Fibroblast of gingiva (primary cell): ENCODE measurements around the gene KLHL13.
A peak's percentile ranks its signal among the peaks of the same experiment; 100 is the strongest.
"Not testable (repeated sequence)": the region's sequence is repeated elsewhere in the genome, so short reads cannot be mapped to it uniquely, and the experiment has no call there.

ENCODE experiments used
- DNase-seq: peaks from one replicate; pipeline ENCODE4 v3.0.0-alpha.2; 2011; ENCODE audit warnings: low read depth

The KLHL13 gene

GRCh38 chrX:118116713-118117550, at the start of gene KLHL13:
Gene KLHL13 (minus strand): TSS chrX:118116810. CDS start chrX:118028473, 88,337 bp downstream.
- DNase-seq, result peak; percentile 48

DNA sequence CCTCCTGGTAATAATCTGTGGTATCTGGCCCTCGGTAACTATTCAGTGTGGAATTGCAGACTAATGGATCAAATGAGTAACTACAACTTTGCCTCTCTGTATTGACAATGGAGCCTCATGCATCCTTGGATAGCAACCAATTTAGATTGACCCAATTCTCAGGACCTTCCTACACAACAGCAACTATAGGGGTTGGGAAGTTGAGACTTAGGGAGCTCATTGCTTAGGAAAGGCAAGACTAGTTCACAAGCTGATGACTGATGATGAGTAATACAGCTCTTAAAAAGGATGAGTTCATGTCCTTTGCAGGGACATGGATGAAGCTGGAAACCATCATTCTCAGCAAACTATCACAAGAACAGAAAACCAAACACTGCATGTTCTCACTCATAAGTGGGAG, 47.5 kb upstream of the KLHL13 start:
- DNase-seq, result peak; percentile 4

DNA sequence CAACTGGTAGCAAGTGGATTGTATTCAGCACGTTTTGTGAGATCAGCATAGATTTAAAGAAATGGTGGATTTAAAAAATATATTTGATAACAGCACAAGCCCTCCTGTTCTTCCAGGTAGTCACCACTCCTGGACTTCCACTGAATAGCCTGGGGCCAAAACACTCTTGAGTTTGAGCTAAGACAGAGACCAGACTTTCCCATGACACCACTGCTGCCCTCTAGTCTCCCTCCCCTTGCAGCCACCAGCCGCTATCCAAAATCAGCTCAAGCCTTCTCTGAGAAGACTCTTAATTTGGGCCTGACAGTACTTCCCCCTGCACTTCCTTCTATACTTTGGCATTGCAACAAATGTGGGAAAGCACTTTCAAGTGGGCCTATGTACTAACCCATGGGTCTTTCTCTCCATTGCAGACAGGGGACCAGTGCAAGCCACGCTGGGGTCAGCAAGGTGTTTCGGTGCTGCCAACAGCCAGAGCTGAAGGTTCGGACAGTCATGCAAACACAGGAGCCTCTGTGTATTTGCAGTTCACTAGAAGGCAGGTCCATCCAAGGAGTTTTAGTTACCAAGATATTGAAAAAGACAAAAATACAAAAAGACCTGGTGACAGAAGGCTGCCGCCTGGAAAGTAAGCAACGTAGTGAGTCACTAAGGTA, 40.5 kb upstream of the KLHL13 start:
- no peak for DNase-seq

- DNase-seq, result no peak
These were observed 39.8 kb upstream of the KLHL13 start for GRCh38 chrX:118156254-118156952.

- DNase-seq, result no peak
These were observed 36.7 kb upstream of the KLHL13 start for GRCh38 chrX:118153270-118153669.

GRCh38 chrX:118152721-118153120, 36.1 kb upstream of the KLHL13 start:
- DNase-seq, result no peak

GRCh38 chrX:118148737-118149136, 32.1 kb upstream of the KLHL13 start:
- no peak for DNase-seq

DNA sequence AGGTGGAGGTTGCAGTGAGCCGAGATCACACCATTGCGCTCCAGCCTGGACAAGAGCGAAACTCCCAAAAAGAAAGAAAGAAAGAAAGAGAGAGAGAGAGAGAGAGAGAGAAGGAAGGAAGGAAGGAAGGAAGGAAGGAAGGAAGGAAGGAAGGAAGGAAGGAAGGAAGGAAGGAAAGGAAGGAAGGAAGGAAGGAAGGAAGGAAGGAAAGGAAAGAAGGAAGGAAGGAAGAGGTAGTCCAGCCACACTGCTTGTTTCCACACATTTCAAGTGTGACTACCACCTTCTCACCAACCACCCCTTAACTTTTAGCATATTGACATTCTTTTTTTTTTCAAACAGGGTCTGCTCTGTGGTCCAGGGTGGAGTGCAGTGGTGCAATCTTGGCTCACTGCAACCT, 31.2 kb upstream of the KLHL13 start:
- DNase-seq, result not testable (repeated sequence)

DNA sequence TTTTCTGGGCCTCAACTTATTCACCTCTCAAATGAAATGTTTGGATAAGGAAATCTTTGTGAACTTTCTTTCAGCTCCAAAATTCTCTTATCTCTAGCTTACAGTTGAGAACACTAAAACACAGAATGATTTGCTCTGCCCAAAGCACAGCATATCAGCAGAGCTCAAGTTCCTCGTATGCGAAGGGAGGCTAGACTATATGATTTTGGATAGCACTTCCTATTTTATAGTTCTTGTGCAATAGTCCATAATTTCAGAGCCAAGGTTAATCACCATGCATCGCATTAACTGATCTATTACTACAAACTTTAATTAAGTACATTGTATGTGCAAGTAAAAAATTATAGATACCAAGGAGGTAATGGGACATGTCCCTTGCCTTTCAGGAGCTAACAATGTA, 27.0 kb upstream of the KLHL13 start:
- no peak for DNase-seq

DNA sequence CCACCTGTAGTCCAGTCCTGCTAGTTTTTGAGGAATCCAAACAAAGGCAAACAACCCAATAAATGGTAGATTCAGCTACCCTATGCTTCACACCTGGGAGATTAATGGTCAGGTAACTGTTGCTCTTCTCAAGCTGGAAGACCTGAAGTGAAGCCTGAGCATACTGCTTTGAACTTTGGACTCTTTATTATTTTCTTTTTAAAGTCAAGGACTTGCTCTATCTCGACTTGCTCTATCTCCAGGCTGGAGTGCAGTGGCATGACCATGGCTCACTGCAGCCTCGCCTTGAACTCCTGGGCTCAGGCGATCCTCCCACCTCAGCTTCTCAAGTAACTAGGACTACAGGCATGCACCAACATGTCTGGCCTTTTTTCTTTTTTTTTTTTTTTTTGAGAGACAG, 14.7 kb upstream of the KLHL13 start:
- DNase-seq, result no peak

DNA sequence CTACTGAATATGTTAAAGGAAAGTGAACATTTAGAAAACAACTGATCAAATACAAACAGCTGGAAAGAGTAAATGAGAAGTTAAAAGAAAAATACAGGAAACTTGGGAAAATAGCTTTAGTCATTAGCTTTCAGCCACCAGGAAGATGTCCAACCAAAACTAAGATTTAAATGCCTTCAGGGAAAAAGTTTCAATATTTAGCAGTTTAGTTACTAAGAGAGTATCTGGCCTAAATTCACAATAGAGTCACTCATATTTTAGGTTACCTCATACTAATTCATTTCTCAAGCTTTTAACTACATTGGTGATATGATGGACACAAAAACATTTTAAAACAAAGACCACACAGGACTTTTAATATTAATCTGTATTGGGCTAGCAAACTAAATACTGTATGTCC, 13.1 kb upstream of the KLHL13 start:
- peak; percentile 1 for DNase-seq

DNA sequence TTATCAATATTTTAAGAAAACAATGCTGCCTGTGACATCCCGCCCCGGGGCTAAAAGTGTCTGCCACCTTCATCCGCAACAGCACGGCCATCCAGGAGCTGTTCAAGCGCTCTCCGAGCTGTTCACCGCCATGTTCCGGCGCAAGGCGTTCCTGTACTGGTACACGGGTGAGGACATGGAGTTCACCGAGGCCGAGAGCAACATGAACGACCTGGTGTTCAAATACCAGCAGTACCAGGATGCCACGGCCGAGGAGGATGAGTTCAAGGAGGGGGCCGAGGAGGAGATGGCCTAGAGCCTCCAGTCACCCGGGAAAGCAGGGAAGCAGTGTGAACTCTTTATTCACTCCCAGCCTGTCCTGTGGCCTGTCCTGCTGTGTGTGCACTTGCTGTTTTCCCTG, 12.1 kb upstream of the KLHL13 start:
- no peak for DNase-seq

DNA sequence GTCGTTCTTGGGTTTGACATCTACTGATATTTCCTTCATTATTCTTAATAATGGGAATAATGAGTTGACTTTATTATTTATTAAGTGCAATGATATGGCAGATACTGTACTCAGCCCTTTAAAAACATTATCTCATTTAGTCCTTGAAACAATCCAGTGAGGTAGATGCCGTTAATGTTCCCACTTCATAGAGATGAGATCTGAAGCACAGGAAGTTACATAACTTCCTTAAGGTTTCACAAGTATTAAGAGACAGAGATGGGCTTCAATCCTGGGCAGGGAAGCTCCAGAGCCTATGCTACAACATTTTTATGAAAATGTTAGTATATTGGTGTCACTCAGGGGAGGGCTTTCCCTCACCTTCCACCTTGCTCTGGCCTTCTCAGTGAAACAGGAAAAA, 9.7 kb upstream of the KLHL13 start:
- DNase-seq, result no peak

- not testable (repeated sequence) for DNase-seq
These were observed 7.6 kb upstream of the KLHL13 start for GRCh38 chrX:118124243-118124642.

GRCh38 chrX:118117741-118118140, 1.1 kb upstream of the KLHL13 start:
- no peak for DNase-seq

- DNase-seq, result no peak
These were observed 477 bp downstream of the KLHL13 start for GRCh38 chrX:118115953-118116712.

DNA sequence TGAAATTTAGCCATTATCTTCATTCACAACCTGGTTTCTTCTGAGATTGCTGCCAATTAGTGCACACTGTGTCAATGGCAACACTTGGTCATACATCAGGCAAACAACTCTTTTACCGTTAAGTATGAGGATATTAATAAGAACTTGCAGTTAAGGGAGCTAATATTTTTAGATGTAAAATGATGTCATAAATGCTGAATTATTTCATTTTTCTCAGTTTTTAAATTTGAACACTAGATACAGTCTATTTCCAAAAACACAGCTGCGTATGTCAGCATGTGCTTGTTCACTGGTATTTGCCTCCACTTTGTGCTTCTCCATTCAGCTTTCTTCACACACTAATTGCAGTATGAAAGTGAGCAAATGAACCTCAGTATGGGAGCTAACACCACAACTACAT, 1.6 kb downstream of the KLHL13 start:
- DNase-seq, result no peak

DNA sequence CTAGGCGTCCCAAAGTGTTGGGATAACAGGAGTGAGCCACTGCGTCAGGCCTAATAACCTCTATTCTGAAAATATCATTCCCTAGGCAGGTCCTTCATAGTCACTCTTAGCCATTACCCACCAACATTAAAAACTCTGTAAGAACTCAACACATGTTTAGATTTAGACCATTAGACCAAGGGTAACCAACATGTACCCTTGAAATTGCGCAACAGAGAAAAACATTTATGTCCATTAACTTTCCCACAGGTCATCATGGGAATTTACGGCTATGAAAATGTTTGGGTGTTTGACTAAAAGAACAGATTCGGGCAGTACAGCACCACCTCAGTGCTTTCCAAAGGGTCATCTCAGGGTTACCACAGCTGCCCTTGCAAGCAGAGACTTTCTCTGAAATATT, 7.5 kb downstream of the KLHL13 start:
- no peak for DNase-seq

DNA sequence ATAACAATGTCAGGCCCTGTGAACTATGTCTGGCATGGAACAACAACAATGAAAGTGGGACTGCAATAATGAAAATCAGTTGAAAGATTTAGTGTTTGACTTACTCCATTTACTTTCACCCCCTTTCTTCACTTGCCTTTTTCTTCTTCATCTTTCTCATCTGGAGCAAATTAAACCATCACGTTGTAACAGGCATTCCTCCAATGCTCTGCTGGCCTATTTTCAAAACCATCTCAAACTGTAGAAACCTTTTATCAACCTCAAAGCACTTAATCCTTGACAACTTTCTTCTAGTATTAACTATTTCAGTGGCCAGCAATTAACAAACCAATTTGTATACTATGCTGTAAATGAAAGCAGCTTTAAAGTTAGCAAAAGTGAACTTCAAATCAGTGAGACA, 8.3 kb downstream of the KLHL13 start:
- DNase-seq, result peak; percentile 32

GRCh38 chrX:118100091-118100490, 16.5 kb downstream of the KLHL13 start:
- no peak for DNase-seq

GRCh38 chrX:118088084-118088483, 28.5 kb downstream of the KLHL13 start:
- no peak for DNase-seq

GRCh38 chrX:118074196-118074595, 42.4 kb downstream of the KLHL13 start:
- no peak for DNase-seq
